ENCODE measurements around the gene GBA3.

The GBA3 gene

DNA sequence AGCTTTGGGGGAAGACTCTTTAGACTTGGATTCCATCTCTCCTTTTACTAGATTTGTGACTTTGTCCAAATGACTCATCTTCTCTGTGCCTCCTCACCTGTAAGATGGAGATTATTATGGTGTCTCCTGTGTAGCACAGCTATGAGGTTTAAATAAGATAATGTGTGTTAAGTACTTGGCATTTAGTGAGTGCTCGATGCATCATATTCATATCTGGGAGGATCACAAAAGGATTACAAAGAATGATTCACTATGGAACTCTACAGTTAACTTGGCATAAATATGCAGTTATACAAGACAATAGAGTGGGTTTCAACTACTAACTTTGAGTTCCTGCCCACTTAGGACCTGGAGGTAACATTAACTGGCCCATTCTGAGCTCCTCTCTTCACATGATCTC is 2.3 kb downstream of the GBA3 start:
- DNase-seq (ENCODE audit: low read depth, low spot score), result no peak

DNA sequence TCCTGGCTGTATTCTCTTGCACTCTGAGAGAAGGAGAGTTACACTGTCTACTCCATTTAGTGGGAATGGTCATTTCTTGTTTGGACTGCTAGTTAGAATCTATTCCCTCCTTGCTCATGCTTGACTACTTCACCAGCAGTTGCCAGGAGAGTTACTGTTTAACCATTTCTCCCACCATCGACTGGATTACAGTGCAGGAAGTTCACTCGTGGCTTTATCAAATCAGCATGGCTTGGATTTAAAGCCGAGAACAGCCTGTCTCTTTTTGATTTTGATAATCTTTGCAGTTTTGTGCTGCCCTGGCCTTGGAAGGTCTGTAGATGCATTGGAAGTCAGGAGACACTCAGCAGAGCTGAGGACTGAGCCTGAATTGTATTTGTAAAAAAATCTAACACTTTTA is 3.2 kb downstream of the GBA3 start:
- no peak for DNase-seq (ENCODE audit: low read depth, low spot score)

DNA sequence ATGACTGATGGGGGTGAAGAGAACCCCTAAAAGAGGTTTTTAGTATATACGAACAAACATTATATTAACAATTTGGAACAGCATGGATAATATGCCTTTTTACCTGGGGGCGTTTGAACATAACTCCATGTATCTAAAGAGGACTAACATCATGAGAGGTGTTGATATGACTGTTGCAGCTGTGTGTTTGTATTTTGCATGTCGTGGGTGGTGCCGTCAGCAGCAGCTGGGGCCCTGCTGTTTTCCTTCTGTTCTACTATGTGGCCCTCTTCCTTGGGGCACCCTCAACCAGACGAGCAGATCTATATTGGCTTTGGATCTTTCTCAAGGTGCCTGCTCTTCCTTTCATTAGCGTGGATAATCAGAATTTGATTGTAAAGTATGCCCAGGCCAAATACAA is 11.2 kb downstream of the GBA3 start:
- DNase-seq (ENCODE audit: low read depth, low spot score), result no peak

DNA sequence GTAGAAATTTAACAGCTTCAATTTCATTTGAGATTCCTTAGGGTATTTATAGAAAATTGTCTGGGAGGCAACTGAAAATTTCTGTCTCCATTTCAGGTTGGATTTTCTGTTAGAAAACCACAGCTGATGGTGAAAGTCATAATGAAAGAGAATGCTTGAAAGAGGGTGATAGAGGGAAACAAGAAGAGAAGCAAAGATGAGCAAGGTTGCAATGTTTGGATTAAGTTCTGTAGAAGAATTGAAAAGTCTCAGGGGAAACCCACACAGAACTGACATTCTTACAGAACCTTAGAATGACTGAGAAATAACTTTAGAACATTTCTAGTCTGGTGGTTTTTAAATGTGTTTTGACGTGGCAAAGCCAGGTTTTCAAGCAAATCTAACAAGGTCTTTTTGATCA is 14.7 kb downstream of the GBA3 start:
- DNase-seq (ENCODE audit: low read depth, low spot score), result no peak

DNA sequence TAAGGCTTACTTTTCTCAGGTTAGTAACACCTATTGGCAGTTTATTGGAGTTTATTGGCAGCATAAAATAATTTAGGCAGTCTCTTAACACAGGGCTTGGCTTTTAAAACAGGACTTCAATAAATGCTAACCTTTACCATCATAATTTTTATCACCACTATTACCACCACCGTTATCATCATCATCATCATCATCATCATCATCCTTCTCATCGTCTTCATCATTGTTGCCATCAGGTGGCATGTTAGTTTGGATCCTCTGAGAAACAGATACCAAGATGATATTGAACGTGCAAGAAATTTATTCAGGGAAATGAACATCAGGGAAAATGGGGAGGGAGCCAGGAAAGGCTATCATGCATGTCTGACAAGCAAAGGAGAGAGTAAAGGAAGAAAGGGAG is 16.2 kb downstream of the GBA3 start:
- DNase-seq (ENCODE audit: low read depth, low spot score), result no peak

DNA sequence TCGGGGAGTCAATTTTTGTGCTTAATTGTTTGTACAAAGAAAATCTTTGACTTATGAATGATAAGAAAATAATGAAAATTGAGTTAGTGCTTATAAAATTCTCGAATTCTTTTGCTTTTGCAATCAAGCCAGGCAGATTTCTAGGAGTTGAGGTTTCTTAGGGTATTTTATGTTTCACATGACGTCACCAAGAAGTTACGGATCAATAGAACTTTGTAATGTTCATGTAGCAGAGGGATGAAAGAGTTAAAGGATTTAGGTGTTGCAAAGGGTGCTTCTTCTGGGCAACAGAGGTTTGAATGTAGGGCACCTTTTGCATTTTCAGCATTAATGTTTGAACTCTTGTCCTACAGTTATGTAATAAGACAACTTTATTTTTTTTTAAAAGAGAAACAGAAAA is 19.4 kb downstream of the GBA3 start:
- DNase-seq (ENCODE audit: low read depth, low spot score), result no peak

DNA sequence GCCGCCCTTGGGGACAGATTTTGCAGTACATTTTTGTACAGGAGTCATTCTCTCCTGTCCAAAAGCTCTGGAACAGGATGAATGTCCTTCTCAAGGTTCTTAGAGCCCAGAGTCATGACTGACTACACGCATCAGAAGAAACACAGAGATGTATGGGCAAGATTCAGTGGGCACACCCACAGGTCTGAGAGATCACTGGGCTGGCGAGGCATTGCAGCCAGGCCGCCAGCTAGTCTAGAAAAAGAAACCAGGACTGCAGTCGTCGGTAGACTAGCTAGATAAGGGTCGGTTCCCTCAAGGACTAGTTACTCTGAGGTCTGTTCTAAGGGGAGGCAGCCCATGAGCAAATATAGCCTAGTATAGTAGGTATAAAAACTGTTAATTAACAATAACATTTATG is 19.8 kb downstream of the GBA3 start:
- no peak for DNase-seq (ENCODE audit: low read depth, low spot score)

DNA sequence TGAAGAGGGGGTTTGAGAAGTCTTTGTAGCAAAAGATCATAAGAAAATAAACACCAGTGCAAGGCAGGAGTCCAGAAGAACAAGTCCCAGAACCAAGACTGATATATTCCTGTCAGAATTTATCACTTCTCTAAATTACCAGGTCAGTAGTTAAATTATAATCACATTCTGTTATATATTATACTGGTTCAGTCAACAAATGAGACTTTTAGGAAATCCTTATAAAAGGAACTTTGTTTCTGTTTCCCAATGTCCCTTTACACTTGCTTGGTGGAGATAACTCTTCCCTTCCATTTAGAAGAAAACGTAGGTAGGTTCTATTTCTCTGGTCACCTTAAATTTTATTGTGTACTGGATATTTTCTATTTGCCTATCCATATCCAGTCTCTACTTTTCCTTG is 21.1 kb downstream of the GBA3 start:
- DNase-seq (ENCODE audit: low read depth, low spot score), result no peak

DNA sequence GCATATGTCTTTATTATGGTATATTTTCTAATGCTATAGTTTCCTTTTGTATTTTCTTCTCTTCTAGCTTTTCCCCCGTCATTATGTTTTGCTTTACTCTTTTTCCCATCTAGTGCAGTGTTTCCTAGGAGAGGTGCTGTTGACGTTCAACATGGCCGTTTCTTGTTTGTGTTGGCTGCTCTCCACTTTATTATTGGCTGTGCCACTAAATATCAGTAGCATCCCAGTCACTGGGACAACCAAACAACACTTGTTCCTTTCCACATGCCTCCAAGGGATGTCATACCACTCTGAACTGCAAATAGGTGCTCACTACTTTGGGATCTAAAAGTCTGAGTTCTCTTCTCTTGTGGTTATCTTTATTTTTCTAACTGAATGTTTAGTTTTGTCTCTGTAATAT is 26.5 kb downstream of the GBA3 start:
- DNase-seq (ENCODE audit: low read depth, low spot score), result no peak

DNA sequence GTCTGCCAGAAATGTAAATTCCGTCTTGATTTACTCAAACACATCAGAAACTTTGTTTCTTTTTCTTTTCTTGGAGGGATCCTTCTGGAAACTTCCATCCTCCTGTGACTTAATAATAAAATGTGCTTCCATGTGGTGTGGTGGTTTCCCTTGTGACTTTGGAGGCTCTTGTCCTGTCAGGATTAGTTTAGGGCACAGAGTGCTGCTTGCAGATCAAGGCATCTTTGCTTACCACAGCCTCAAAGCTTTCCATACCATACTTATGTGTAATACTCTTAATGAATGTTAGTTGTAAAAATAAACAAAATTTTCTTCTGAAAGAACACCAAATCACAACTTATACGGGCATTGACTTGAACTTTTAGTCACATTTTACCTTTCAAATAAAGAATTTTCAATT is 27.4 kb downstream of the GBA3 start:
- DNase-seq (ENCODE audit: low read depth, low spot score), result no peak

DNA sequence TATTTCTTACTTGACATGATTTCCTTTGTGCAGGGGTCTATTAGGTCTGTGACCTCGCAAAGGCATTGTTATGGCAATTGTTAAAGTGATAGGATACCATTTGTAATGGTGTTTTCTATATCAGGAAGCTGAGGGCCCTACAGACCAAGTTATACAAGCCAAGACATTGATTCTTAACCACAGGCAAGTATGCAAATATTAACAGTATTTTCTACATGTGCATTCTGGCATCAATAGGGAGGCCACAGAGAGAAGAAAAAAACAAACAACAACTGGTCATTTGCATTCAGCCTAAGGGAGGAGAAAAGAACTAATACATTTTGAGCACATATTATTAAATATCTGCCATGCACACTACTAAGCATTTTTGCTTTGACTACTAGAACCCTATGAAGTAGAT is 28.5 kb downstream of the GBA3 start:
- DNase-seq (ENCODE audit: low read depth, low spot score), result no peak

DNA sequence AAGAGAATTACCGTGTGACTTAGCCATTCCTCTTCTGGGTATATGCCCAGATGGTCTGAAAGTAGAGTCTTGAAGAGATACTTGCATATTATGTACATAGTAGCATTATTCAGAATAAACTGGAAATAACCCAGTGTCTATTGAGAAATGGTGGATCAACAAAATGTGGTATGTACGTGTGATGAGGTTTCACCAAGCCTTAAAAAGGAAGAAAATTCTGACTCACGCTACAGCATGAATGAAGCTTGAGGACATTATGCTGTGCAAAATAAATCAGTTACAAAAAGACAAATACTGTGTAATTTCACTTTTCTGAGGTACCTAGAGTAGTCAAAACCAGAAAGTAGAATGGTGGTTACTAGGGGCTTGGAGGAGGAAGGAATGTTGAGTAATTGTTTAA is 37.3 kb downstream of the GBA3 start:
- no peak for DNase-seq (ENCODE audit: low read depth, low spot score)

DNA sequence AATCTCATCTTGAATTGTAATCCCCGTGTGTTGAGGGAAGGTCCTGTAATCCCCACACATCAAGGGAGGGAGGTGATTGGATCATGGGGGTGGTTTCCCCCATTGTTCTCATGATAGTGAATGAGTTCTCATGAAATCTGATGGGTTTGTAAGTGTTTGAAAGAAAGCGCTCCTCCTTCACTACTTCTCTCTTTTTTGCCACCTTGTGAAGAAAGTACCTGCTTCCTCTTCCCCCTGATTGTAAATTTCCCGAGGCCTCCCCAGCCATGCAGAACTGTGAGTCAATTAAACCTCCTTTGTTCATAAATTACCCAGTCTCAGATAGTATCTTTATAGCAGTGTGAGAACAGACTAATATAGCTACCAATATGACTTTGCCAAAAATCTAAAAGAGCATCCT is 41.1 kb downstream of the GBA3 start:
- no peak for DNase-seq (ENCODE audit: low read depth, low spot score)

DNA sequence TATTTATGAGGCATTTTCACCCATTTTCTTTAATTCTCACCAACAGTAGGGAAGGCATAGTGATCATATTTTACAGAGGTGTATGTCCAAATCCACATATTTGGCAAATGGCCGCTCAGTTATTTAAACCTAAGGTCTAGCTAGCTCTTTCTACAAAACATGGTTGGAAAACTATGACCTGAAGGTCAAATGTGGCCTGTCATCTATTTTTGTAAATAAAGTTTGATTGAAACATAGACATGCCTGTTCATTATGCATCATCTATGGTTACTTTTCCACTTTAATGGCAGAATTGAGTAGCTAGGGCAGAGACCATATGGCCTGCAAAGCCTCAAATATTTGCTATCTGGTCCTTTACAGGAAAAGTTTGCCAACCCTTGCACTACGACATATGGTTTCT is 44.2 kb downstream of the GBA3 start:
- DNase-seq (ENCODE audit: low read depth, low spot score), result no peak

DNA sequence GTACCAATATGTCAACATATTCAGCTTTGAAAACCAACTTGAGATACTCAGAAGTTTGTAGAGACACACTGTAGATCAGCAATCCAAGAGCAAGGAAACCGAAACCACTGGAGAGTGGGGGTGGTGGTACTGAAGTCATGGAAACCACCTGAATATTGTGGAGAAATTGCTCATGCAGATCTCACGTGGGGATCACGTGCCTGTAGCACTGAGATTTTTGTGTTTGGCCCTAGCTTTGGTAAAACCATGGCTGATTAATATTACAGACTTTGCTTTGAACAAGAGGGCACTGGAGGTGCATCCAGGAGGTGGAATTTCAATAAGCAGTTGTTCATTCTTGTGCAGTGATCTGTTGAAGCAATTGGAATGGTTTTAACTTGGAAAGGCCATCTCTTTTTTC is 47.2 kb downstream of the GBA3 start:
- DNase-seq (ENCODE audit: low read depth, low spot score), result no peak

DNA sequence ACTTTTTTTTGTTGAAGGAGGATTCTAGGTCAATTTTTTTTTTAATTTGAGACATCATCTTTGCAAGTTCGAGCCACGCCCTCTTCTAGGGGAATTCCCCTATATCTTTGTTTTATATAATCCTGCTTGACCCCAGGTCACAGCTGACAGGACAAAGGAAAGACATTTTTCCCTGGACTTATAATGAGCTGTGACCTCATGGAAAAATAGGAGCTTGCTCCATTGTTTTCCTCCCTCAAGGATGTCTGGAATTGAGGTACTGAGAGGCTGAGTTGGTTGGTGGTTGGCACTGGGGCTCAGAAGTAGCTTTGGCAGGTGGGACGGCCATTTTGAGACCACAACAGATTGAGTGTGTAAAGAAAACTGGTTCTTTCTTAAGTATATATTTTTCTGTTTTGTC is 49.0 kb downstream of the GBA3 start:
- no peak for DNase-seq (ENCODE audit: low read depth, low spot score)

DNA sequence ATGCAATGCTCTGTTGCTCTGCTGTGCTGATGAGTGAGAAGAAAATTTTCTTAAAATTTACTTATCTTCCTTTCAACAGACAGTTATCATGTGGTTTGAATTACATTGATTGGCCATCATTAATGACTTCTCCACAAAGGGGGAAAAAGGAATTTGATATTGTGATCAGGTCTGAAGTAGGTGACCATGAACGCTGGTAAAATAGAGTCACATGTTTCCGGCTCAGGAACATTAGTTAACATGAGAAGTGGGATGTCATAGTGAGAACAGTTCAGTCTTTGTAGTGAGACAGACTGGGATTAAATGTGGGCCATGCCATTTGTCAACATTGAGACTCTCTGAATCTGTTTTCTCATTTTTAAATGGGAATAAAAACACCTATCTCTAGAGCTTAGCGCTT is 50.6 kb downstream of the GBA3 start:
- DNase-seq (ENCODE audit: low read depth, low spot score), result no peak

DNA sequence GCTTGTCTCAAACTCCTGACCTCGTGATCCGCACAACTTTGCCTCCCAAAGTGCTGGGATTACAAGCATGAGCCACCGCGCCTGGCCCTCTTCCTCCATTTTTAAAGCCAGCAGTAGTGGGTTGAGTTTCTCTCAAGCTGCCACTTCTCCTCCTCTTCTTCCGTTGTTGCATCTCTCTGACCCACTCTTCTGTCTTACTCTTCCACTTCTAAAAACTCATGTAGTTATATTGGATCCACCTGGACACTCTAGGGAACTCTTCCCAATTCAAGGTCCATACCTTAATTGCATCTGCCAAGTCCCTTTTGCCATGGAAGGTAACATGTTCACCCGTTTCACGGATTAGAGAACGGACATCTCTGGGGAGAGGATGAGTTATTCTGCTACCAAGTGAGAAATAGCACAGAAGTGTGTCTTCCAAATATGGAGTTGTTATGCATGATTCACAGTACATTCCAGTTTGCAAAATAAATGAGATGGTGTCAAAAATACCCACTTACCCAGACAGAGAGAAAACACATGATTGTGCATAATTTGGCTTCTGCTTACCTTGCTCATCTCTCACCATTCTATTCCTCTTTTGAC is 51.8 kb downstream of the GBA3 start:
- DNase-seq (ENCODE audit: low read depth, low spot score), result no peak

DNA sequence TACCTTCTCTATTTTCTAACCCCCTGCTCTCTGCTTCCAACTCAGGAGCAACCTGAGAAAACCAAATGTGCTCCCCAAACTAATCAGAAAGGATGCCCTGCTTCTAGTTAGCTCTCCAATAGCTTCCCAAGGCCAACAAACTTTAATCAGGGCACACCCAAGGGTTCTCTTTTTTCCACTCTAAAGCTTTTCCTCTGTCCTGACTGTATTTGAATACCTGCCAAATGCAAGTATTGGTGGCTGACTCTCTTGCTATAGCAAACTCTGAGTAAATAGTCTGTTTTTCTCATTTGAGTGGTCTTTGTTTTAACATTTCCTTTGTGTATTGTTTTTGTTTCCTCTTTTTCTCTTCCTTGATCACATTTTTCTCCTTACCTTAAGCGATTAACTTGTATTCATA is 52.5 kb downstream of the GBA3 start:
- DNase-seq (ENCODE audit: low read depth, low spot score), result no peak

DNA sequence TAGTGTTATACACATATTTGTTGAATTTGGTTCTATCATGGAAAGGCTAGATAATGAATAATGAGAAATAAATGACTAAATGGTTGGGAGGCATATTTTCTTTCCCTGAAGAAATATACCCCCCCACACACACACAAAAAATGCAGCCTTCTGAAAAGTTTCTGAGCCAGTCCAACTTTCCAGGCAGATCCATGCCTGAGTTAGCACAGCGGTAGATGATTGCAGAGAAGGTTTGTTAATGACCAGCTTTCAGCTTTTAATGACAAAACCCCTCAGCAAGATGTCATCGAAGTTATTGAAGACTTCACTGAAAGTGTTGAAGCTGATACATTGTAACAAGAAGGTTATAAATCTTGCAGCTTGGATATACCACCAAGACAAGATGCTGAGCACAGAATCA is 61.4 kb downstream of the GBA3 start:
- DNase-seq (ENCODE audit: low read depth, low spot score), result no peak

DNA sequence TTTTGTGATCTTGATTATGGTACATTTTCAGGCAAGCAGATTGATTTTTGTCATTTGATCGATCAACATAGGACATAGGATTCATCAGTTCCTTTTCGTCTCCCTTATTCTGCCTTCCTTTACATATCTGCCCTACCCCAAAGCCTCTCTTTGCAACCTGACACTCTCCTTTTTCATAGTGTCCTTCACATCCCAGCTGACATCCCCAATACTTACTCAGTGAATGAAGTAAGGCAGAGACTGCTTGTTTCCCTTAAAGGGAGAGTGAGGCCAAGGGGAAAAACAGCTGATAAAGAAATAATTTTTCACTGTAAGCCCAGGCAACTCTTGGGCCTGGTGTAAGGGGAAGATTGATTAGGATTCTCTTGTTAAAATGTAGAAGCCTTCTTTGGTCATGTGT is 69.8 kb downstream of the GBA3 start:
- no peak for DNase-seq (ENCODE audit: low read depth, low spot score)

DNA sequence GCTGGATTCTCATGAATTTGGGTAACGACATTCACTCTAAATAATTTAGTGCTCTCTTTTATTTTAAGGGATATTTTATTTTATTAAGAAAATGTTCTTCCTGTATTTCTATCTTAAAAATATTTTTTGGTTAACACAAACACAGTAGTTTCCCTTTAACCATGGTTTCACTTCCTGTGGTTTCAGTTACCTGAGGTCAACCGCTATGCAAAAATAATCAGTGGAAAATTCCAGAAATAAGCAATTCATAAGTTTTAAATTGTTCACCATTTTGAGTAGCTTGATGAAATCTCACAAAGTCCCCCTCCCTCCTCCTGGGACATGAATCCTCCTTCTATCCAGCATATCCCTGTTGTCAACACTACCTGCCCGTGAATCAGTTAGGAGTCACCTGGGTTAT is 71.4 kb downstream of the GBA3 start:
- DNase-seq (ENCODE audit: low read depth, low spot score), result no peak

DNA sequence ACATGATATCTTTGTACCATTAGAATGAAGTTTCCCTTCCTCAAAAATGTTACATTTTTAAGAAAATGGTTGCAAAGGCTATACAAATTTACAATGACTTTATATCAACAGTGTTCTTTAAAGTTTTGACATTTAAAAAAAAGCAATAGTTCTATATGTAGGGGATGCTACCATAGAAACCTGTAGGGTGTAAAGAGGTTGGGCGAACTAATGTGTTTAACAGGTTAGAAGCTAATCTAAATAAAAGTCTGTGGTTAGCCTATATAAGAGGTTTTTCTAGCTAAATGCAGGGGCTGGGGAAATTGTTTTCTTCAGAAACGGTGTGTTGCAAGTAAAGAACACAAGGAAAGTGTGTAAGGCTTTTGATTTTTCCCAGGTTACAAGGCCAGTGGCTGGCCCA is 73.3 kb downstream of the GBA3 start:
- no peak for DNase-seq (ENCODE audit: low read depth, low spot score)

DNA sequence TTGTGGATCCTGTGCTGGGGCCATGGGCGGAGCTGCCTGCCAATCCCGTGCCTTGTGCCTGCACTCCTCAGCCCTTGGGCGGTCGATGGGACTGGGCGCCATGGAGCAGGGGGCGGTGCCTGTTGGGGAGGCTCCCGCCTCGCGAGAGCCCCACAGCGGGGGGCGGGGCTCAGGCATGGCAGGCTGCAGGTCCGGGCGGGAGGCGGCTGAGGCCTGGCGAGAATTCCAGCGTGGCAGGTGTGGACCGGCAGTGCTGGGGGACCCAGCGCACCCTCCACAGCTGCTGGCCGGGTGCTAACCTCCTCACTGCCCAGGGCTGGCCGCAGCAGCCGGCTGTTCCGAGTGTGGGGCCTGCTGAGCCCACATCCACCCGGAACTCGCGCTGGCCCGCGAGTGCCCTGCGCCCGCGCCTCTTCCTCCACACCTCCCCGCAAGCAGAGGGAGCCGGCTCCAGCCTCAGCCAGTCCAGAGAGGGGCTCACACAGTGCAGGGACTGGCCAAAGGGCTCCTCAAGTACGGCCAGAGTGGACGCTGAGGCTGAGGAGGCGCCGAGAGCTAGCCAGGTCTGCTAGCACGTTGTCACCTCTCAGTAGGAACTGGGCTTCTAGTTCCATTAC is 85.9 kb downstream of the GBA3 start:
- DNase-seq (ENCODE audit: low read depth, low spot score), result no peak
